KMS-11 (cell line): Measurements from ENCODE around the gene ASZ1.
A peak's percentile ranks its signal among the peaks of the same experiment; 100 is the strongest.
"Not testable (repeated sequence)": the region's sequence is repeated elsewhere in the genome, so short reads cannot be mapped to it uniquely, and the experiment has no call there.

Source experiments
- H2AFZ ChIP-seq: fragments of 200-600 bp; sonication (generic); 2 replicates; pipeline ENCODE4 v1.6.1; 2016; ENCODE audit warnings: antibody characterized with exemption, mixed run types, low read depth
- H3K27ac ChIP-seq: fragments of 200-600 bp; sonication (generic); 2 replicates; pipeline ENCODE4 v1.6.1; 2016; ENCODE audit warnings: mild to moderate bottlenecking, mixed run types
- H3K27me3 ChIP-seq: fragments of 200-600 bp; sonication (generic); 2 replicates; pipeline ENCODE4 v1.6.1; 2017; ENCODE audit warnings: mild to moderate bottlenecking, low read depth, mixed run types, moderate library complexity; ENCODE audit not compliant: insufficient read depth
- H3K36me3 ChIP-seq: fragments of 200-600 bp; sonication (generic); 2 replicates; pipeline ENCODE4 v1.6.1; 2017; ENCODE audit warnings: mild to moderate bottlenecking, mixed run types; ENCODE audit not compliant: insufficient read depth
- H3K4me1 ChIP-seq: fragments of 200-600 bp; sonication (generic); 2 replicates; pipeline ENCODE4 v1.6.1; 2016; ENCODE audit warnings: mild to moderate bottlenecking, low read depth, mixed run types; ENCODE audit not compliant: poor library complexity, severe bottlenecking
- H3K4me2 ChIP-seq: fragments of 200-600 bp; sonication (generic); 2 replicates; pipeline ENCODE4 v1.7.0; 2016; ENCODE audit warnings: mild to moderate bottlenecking, mixed run types
- H3K4me3 ChIP-seq: fragments of 200-600 bp; sonication (generic); IDR thresholded peaks from 2 replicates; pipeline ENCODE4 v1.6.1; 2017; ENCODE audit warnings: low read depth, low read length, mixed read lengths; ENCODE audit not compliant: insufficient read depth
- H3K79me2 ChIP-seq: fragments of 200-600 bp; sonication (generic); 2 replicates; pipeline ENCODE4 v1.6.1; 2016; ENCODE audit warnings: low read depth, mixed run types; ENCODE audit not compliant: insufficient read depth
- H3K9ac ChIP-seq: fragments of 200-600 bp; sonication (generic); 2 replicates; pipeline ENCODE4 v1.6.1; 2016; ENCODE audit warnings: mild to moderate bottlenecking, mixed run types
- H4K20me1 ChIP-seq: fragments of 200-600 bp; sonication (generic); 2 replicates; pipeline ENCODE4 v1.6.1; 2016; ENCODE audit warnings: mild to moderate bottlenecking, mixed run types; ENCODE audit not compliant: insufficient read depth
- CTCF ChIP-seq: fragments of 200-600 bp; sonication (generic); conservative IDR thresholded peaks from 2 replicates; pipeline ENCODE4 v1.6.1; 2017; ENCODE audit warnings: low read depth, mild to moderate bottlenecking, antibody characterized with exemption, low read length, moderate library complexity, mixed read lengths

ASZ1 gene

GRCh38 chr7:117424090-117424829, 3.0 kb downstream of the ASZ1 start:
- no peak for TF ChIP-seq CTCF
- no peaks in the 10 kb centered on the region for H3K36me3 ChIP-seq
- no peaks in the 10 kb centered on the region for H4K20me1 ChIP-seq
- H3K4me1 ChIP-seq: no peaks in the 10 kb centered on the region
- no peaks in the 10 kb centered on the region for H3K79me2 ChIP-seq
- H3K9ac ChIP-seq: no peak overlapping the region
- H3K4me3 ChIP-seq: no peak overlapping the region
- no peaks in the 10 kb centered on the region for H3K27me3 ChIP-seq
- no peak overlapping the region for H2AFZ ChIP-seq
- no peak overlapping the region for H3K27ac ChIP-seq
- peak overlapping the region; percentile 17; the same call in 1 of the 2 replicates for H3K4me2 ChIP-seq

GRCh38 chr7:117414591-117414990, 12.7 kb downstream of the ASZ1 start:
- H4K20me1 ChIP-seq, H3K4me3 ChIP-seq, H3K79me2 ChIP-seq, H3K9ac ChIP-seq, H3K36me3 ChIP-seq, H3K4me1 ChIP-seq, H3K27me3 ChIP-seq, H2AFZ ChIP-seq, H3K4me2 ChIP-seq, H3K27ac ChIP-seq: not testable (repeated sequence)

GRCh38 chr7:117412946-117413559, 14.2 kb downstream of the ASZ1 start:
- H3K4me2 ChIP-seq: no peak overlapping the region

GRCh38 chr7:117412390-117412789, 14.9 kb downstream of the ASZ1 start:
- Histone ChIP-seq H3K4me3 (no peak overlapping the region), H3K27me3 (no peaks in the 10 kb centered on the region), H3K4me2 (no peak overlapping the region), H3K79me2 (no peaks in the 10 kb centered on the region), H3K4me1 (no peaks in the 10 kb centered on the region), H2AFZ (no peak overlapping the region), H4K20me1 (no peaks in the 10 kb centered on the region), H3K27ac (no peak overlapping the region), H3K9ac (no peak overlapping the region), H3K36me3 (no peaks in the 10 kb centered on the region)
- no peak for TF ChIP-seq CTCF

More at GRCh38 chr7:117412946-117413559, 14.2 kb downstream of the ASZ1 start:
- TF ChIP-seq CTCF: no peak
- no peak overlapping the region for H3K4me3 ChIP-seq
- no peaks in the 10 kb centered on the region for H3K27me3 ChIP-seq
- H2AFZ ChIP-seq: no peak overlapping the region
- H4K20me1 ChIP-seq: no peaks in the 10 kb centered on the region
- no peaks in the 10 kb centered on the region for H3K36me3 ChIP-seq
- no peaks in the 10 kb centered on the region for H3K4me1 ChIP-seq
- no peak overlapping the region for H3K9ac ChIP-seq
- no peak overlapping the region for H3K27ac ChIP-seq
- H3K79me2 ChIP-seq: no peaks in the 10 kb centered on the region

- Histone ChIP-seq H3K27ac (no peak overlapping the region), H2AFZ (no peak overlapping the region), H3K4me1 (no peaks in the 10 kb centered on the region), H3K4me2 (no peak overlapping the region), H3K79me2 (no peaks in the 10 kb centered on the region), H3K36me3 (no peaks in the 10 kb centered on the region), H3K4me3 (no peak overlapping the region), H4K20me1 (no peaks in the 10 kb centered on the region), H3K27me3 (no peaks in the 10 kb centered on the region), H3K9ac (no peak overlapping the region)
- no peak for TF ChIP-seq CTCF
Observed at GRCh38 chr7:117411539-117411938, 15.8 kb downstream of the ASZ1 start.
